AG04450 (cell line): ENCODE measurements around the gene WWOX. TPM values are rescaled to one million over a fixed set of nuclear protein-coding genes. Genes with fewer than 3 reads are reported as not detected.

Experiments
- CTCF ChIA-PET: fragments of 300-600, 350-600 bp; formaldehyde crosslinking; extraction: SDS; loops from one replicate; lab custom pipeline; 2022; ENCODE audit warnings: antibody characterized with exemption, inconsistent platforms; lab: Charles Lee
- POLR2A ChIA-PET: fragments of 350-600 bp; formaldehyde crosslinking; extraction: SDS; loops from one replicate; lab custom pipeline; 2021; ENCODE audit warnings: antibody characterized with exemption, inconsistent platforms; lab: Yijun Ruan, JAX
- DNase-seq: peaks from one replicate; pipeline ENCODE4 v3.0.0-alpha.2; 2011; ENCODE audit warnings: low read depth, low spot score
- H3K27ac ChIP-seq: one replicate; pipeline ENCODE4 v1.5.1; 2012; ENCODE audit warnings: low read depth, low read length, control low read depth
- H3K27me3 ChIP-seq: one replicate; pipeline ENCODE4 v1.6.0; 2012; ENCODE audit warnings: low read length; ENCODE audit not compliant: control insufficient read depth, insufficient read depth
- H3K4me3 ChIP-seq: 2 replicates; pipeline ENCODE4 v1.5.1; 2011; ENCODE audit warnings: mild to moderate bottlenecking, low read depth, low read length, control low read depth
- H3K9me3 ChIP-seq: 2 replicates; pipeline ENCODE4 v1.5.1; 2012; ENCODE audit warnings: low read length; ENCODE audit not compliant: control insufficient read depth, insufficient read depth
- CTCF ChIP-seq: IDR thresholded peaks from 2 replicates; pipeline ENCODE4 v1.5.1; 2011; ENCODE audit warnings: low read depth, low read length, control low read depth, inconsistent platforms
- polyA plus RNA-seq: library from polyadenylated mRNA; depleted of rRNA; stranded (reverse); fragments of >200 nt; gene quantifications from 2 replicates; pipeline ENCODE4 v1.2.3, GENCODE V29; 2011

WWOX gene
- polyA plus RNA-seq, 1 experiment: 2.1 TPM

- no peaks in the 10 kb centered on the region for H3K27me3 ChIP-seq
- no peak overlapping the region for H3K27ac ChIP-seq
- no peak for TF ChIP-seq CTCF
- POLR2A ChIA-PET: no interaction called here
- DNase-seq: no peak
- no peak overlapping the region for H3K4me3 ChIP-seq
- CTCF ChIA-PET: no interaction called here
- H3K9me3 ChIP-seq: peaks cover 42% of the 10 kb centered on the region
Observed at GRCh38 chr16:78919852-78920251, 820.4 kb downstream of the WWOX start.

- no peak overlapping the region for H3K4me3 ChIP-seq
- no peak for TF ChIP-seq CTCF
- H3K27me3 ChIP-seq: no peaks in the 10 kb centered on the region
- ChIA-PET POLR2A (no interaction called here), CTCF (no interaction called here)
- no peak for DNase-seq
- H3K27ac ChIP-seq: no peak overlapping the region
- peaks cover 40% of the 10 kb centered on the region for H3K9me3 ChIP-seq
Observed at GRCh38 chr16:78920621-78921020, 821.2 kb downstream of the WWOX start.

GRCh38 chr16:78925083-78925767 is 825.8 kb downstream of the WWOX start:
- Histone ChIP-seq H3K27me3 (no peaks in the 10 kb centered on the region), H3K4me3 (no peak overlapping the region), H3K27ac (no peak overlapping the region), H3K9me3 (peaks cover 45% of the 10 kb centered on the region)
- CTCF ChIA-PET: no interaction called here
- TF ChIP-seq CTCF: no peak
- no peak for DNase-seq
- POLR2A ChIA-PET: no interaction called here

- ChIA-PET POLR2A (no interaction called here), CTCF (no interaction called here)
- TF ChIP-seq CTCF: no peak
- no peaks in the 10 kb centered on the region for H3K27me3 ChIP-seq
- no peak overlapping the region for H3K4me3 ChIP-seq
- no peak overlapping the region for H3K27ac ChIP-seq
- no peak for DNase-seq
- H3K9me3 ChIP-seq: peaks cover 53% of the 10 kb centered on the region
Observed at GRCh38 chr16:78926723-78927210, 827.3 kb downstream of the WWOX start.

- H3K27ac ChIP-seq: no peak overlapping the region
- TF ChIP-seq CTCF: no peak
- POLR2A ChIA-PET: no interaction called here
- no peak for DNase-seq
- no peak overlapping the region for H3K4me3 ChIP-seq
- H3K27me3 ChIP-seq: no peaks in the 10 kb centered on the region
- H3K9me3 ChIP-seq: peaks cover 59% of the 10 kb centered on the region
- CTCF ChIA-PET: no interaction called here
Observed at GRCh38 chr16:78927766-78928165, 828.3 kb downstream of the WWOX start.
